Non-pigmented ciliary epithelial cell (primary cell): ENCODE data around the gene RNF130.

Experiments used
- DNase-seq: peaks from one replicate; pipeline ENCODE4 v3.0.0-alpha.2; 2010; ENCODE audit warnings: low read depth

Gene RNF130

DNA sequence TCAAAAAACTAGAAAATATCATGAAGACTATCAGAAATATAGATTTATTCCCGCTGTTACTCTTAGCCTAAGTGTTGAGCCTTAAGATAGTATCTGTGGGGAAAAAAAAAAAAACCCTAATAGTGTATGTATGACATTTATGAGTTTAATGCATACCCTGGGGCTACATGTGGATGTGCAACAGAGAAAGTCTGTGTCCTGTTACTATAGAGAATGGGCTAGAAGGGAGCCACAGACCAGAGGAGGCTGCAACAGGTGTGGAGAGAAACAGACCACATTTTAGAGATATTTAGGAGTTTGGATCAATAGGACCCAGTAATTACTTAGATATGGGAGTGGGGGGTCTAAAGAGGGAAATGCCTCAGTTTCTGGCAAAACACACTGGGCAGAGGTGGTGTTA is 15.4 kb downstream of the RNF130 start:
- no peak for DNase-seq

DNA sequence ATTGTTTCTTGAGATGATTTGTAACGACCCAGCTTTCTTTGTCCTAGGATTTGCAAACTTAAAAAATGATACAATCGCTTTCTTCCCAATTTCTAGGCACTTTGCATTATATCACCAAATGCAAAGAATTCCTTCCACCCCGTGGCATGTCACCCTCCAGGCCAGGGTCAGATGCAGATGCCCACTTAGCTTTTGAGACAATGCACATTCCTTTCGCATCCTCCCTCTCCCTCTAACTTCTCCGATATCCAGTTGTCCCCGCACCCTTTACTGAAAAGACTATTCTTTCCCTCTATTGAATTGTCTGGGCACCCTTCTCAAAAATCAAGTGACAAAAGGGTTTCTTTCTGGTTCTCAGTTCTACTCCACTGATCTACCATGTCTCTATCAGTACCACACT is 17.3 kb downstream of the RNF130 start:
- no peak for DNase-seq

DNA sequence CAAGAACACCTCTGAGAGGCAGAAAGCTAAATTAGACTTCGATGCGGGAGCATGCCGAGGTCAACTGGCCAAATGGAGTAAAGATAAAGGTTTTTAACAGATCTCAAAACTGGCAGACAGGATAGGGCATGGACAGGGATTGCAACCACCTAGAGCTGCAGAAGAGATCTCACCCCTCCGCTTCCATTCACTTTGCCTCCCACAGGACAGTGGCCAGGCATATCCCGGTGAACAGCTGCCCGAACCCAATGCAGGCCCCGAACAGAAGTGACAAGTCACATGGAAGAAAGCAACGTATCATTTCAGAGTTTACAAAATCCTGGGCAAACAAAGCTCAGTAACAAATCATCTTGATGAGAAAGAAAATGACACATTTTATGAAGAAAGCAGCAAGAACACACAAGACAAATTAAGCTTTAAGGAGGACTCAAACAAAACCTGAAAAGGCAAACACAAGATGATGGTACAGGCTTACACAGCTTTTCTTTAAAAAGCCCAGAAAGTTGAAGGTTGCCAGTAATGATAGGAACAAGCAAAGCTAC is 18.4 kb downstream of the RNF130 start:
- DNase-seq: no peak

DNA sequence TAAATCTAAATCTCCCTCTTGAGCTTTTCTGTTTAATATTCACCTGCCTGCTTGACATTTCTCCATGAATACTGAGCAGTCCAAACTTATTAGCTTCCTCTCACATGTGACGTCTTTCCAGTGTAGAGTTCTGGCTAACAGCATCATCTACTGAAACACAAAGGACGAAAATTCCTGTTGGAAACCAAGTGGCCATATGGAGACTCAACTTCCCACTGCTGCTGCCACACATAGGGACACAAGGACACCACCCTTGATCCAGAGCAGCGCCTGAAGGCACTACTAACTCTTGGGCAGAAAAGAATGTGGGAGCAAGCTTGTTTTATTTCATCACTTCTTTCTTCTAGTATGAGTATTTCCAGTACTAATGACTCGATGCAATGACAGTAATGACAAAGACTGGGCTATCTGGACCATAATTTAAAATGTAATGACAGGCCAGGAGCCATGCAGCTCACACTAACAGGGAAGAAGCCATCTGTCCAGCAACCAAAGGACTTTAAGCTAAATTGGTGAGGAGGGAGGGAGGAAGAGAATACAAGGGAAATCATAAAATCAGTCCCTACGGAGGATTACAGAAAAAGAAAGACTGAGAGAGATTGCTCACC is 19.2 kb downstream of the RNF130 start:
- DNase-seq: no peak

DNA sequence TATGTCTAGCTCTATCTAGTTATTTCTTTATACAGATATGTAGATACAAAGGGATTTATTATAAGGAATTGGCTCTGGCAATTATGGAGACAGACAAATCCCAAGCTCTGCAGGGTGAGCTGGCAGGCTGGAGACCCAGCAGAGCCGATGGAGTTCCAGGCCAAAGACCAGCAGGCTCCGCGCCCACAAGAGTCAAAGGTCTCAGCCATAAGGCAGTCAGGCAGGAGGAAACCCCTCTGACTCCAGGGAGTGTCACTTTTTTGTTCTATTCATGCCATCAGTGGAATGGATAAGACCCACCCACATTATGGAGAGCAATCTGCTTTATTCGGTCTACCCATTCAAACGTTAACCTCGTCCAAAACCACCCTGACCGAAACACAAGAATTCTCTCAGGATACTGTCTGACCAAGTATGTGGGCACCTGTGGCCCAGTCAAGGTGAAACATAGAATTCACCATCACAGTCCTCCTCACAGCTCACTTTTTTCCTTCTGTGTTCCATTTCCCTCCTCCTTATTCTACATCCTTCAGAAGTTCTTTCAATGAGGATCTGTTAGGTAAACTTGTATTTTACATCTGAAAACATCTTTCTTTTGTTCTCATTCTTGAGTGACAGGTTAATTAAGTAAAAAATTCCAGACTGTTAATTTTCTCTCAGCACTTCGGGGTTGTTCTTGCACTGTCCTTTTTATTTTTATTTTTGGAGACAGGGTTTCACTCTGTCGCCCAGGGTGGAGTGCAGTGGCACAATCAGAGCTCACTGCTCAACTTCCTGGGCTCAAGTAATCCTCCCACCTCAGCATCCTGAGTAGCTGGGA is 21.2 kb downstream of the RNF130 start:
- no peak for DNase-seq

DNA sequence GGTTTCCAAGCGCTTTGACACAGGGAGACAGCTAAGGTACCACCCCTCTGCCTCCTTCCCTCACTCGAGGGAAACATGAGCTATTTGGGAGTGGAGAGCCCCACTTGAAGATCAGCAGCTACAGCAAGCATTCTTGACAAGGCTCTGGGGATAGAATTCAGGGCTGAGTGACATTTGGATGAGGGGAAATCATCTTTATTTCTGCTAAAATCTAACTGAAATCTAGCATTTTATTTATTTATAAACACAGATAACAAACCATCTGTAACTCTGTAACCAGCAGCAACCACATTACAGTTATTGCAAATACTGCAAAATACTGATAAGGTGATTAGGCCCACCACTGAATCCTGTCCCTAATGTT is 22.4 kb downstream of the RNF130 start:
- DNase-seq: no peak

DNA sequence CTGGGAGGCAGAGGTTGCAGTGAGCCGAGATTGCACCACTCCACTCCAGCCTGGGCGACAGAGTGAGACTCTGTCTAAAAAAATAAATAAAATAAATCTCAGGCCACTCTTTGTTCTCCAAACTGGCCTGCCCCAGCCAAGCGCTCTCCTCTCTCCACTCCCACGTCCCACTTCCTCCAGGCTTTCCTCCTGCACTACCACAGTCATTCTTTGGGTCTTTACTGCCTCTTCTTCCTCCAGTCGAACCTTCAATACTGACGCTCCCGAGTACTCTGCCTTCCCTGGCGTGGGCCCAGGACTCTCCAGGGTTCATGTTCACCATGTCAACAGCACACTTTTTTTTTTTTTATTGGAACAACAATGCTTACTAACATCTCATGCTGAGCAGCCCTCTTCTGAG is 23.9 kb downstream of the RNF130 start:
- DNase-seq: no peak

DNA sequence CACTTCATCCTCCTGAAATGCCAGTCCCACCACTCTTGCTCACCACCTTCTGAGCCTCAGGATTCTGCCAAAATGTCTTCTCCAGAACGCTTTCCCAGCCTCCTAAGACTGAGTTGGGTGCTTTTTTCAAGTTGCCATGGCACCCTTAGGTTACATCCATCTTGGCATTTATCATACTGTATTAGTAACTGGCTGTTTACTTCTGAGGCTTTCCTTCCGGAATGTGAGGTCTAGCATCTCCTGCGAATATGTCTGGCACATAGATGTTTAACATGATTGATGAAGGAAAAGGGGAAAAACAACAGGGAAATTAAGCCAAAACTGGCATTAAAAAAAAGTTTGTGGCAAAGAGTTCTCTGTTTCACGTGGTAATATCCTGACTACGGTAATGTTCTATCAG is 24.9 kb downstream of the RNF130 start:
- DNase-seq: no peak

DNA sequence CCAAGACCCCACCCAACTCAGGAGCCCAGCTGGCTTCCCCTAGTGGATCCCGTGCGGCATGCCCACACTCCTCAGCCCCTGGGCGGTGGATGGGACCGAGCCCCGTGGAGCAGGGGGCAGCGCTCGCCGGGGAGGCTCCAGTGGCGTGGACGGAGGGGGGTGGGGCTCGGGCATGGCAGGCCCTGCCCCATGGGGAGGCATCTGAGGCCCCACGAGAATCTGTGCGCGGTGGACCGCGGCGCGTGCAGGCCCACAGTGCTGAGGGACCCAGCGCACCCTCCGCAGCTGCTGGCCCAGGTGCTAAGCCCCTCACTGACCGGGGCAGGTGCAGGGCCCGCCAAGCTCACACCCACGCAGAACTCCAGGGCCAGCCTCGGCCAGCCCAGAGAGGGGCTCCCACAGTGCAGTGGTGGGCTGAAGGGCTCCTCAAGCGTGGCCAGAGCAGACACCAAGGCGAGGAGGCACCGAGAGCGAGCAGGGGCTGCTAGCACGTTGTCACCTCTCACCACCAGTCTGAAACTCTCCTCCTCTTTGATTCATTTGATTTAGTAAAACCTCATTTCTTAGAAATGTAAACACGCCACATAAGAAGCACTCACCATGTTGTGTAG is 25.6 kb downstream of the RNF130 start:
- no peak for DNase-seq

DNA sequence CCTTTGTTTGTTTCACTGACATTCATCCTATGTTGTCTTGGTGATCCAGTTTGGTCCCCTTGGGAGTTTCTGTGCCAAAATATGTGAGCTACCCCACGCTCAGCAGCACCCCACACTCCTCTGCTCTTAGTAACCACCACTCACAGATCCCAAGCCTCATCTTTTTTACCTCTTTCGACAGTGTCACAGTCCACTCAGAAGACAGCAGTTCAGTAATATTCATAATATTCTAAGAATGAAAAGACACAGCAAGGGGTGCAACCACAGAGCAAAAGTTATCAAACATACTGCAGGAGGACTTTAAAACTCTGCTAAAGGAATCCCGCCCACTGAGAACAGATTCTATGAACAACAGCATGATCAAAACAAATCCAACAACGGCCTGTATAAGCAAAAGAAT is 28.2 kb downstream of the RNF130 start:
- DNase-seq: no peak

DNA sequence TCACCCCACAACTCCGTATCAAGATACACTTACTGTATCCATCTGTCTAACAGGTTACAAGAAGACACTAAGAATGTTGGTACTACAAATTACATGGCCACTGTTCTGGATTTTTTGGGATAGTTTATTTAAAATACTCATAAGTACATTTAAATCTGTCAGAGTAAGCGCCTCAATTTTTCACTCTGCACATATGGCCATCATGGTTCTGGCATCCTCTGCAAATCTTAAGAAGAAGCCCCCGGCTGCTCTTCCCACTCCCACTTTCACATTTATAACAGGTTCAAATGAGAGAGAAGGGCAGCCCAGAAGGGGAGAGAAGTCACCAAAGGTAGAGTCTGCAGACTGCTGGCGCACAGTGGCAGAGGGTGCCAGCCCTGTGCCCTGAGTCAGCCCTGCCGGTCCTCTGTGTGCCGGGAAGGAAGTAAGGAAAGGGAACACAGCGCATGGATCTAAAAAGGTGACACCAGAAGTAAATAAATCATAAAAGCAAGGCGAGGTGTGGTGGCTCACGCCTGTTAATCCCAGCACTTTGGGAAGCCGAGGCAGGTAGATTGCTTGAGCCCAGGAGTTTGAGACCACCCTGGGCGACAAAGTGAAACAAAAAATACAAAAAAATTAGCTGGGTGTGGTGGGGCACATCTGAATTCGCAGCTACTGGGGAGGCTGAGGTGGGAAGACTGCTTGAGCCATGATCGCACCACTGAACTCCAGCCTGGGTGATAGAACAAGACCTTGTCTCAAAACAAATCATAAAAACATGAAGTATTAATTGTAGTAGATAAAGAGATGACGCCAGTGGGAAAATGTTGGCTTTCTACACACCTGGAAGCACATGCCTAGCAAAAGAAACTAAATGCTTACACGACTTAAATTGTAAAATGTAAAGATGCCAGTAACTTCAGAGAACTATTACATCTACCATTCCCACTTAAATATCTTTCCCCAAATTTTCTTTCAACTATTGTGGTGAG is 30.0 kb downstream of the RNF130 start:
- no peak for DNase-seq

DNA sequence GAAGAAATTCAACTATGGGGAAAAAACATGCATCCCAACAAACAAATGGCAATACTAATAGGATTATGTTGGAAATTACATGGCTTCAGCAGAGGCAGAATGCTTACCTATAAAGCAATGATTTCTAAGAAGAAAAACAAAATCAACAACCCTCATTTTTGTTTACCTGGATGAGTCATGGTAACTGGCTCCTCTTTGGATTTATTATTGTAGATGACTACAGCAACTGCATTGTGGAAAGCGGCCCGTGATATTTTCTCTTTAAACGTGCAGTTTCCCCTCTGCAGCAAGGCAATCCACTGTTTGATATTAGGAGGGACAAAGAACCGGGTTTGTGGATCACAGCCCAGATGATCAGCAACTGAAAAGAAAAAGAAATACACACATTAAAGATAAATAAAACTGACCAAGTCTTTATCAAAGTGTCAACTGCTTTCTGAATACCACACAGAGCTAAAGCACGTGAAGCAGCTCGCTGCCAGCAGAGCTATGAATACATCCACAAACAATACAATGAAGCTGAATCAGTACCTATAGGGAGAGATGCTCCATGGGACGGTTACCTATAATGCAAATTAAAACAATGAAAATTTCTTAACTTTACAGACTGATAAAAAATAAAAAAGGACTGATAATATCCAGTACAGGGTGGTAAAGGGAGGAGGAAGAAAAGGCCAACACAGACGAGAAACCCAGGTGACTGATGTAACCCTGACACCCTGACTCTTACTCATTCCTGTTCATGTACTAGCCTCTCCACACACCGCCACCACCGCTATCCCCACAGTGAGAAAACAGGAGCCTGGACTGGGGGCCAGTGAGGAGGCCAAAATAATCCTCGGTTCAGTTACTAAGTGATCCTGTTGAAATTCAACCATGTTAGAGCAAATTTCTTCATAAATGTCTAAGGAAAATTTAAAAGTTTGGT is 31.0 kb downstream of the RNF130 start:
- DNase-seq: no peak

DNA sequence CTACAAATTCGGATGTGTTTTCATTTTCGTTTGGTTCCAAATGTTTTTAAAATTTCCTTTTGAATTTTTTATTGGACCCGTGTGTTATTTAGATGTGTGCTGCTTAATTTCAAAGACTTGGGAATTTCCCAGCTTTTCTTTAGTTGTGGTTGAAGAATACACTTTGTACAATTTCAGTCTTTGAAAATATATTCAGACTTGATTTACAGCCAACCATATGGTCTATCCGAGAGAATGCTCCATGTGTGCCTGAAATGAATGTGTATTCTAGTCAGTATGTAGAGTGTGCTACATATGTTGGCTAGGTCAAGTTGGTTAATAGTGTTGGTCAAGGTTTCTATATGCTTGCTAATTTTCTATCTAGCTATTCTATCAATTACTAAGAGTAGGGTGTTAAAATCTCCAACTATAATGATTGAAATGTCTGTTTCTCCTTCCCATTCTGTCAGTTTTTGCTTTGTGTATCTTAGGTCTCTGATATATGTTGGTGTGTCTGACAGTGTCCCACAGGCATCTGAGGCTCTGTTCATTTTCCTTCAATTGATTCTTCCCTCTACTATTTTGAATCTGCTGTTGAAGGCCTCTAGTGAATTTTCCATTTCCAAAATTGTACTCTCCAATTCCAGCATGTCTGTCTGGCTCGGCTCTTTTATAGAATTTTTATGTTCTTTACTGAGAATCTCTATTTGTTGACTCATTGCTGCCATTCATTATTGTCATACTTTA is 36.2 kb downstream of the RNF130 start:
- DNase-seq: no peak

DNA sequence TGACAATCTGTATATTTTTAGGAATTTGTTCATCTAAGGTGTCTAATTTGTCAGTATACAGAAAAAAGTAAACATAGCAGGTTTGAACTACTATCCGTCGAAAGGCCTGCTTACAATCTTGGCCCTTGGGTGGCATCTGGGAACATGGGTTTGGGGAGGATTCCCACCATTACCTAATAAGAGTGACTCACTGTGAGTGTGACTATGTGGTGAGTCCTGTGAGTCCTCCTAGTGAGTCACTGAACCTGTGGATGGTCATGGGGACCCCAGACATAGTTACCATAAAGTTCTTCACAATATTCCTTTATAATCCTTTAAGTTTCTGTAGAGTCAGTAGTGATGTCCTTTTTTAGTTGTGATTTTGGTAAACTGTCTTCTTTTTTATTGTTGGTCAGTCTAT is 37.0 kb downstream of the RNF130 start:
- no peak for DNase-seq

DNA sequence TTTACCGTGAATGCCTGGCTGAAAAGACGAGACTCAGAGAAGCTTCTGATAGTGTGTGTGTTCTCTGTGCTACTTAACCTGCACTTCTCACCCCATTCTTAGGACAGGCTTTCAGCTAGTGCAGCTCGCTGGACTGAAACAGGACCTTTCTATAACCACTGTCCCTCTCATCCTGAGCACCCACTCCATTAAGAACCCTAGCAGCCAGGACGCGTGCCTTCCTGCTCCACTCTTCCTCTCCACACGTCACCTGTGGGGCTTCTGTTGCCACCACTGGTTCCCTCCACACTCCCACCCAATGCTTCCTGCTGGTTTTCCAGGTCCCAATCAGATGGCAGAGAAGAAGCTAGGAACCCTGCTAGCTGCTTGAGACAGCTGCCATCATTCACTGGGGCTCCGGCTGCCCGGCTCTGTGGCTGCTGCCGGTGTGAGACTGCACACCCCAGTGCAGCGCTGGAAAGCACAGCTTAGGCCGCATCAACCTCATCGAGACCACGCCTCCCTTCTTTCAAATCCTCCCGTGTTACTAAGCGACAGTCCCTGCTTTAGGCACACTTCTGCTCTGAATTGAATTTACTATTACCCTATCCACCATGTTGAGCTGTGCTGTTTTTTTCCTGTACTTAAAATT is 44.0 kb downstream of the RNF130 start:
- no peak for DNase-seq

DNA sequence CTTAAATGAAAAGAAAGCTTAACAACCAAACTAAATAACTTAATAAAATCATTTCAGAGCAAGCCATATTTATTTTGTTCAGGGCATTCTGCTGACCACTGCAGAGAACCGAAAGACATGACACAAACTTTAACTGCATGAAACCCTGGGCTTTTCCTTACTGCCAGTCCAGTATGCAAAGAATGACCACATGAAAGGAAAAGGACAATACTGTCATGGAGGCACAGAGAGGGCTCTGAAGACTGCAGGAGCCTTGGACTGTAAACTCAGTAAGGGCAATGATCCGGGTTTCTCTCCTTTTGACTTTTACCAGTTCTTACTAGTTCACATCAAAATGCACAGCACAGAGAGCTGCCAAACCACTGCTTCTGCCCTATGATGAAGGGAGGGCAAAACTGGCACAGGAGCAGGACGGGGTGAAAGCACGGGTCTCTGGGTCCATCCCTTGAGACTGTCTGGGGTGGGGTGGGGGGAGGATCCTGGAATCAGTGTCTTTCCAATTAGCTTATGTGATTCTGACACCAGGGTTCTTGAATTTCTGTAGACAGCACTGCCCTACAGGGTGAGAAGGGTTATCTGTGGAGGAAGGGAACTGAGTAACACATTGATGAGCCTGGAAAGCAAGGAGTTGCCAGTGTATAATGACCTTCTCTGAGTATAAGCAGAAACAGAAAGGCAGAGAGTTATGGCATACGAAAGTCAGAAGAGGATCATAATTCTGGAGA is 44.7 kb downstream of the RNF130 start:
- no peak for DNase-seq

DNA sequence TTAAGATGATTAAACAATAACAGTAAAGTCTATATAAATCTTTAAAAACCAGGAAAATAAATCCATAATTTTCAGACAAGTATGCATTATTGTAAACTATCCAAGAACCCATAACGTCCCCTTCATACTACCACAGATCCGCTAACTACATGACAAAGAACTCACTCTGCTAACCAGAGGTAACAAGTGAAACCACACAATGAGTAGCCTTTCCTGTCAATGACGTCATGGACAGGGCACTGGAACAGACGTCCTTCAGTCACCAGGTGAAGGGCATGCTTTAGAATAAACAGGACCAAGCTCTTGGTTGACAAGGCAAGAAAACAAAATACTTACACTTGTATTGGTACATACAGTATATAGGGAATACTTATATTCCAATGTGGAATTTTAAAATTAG is 45.2 kb downstream of the RNF130 start:
- peak; percentile 40 for DNase-seq

DNA sequence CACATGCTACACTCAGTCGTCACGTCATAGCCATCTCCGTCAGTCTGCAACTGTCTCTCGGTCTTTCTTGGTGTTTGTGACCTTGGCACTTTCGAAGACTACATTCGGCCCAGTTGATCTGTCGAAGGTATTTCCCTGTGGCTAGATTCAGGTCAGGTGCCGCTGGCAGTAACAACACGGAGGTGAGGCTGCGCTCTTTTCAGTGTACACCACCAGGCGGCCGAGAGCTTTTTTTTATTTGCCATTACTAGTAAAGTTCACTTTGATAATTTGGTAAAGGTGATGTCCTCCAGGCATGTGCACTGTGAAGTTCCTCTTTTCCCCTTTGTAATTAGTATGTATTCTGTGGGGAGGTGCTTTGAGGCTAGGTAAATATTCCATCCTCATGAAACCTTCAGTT is 49.7 kb downstream of the RNF130 start:
- DNase-seq: no peak

DNA sequence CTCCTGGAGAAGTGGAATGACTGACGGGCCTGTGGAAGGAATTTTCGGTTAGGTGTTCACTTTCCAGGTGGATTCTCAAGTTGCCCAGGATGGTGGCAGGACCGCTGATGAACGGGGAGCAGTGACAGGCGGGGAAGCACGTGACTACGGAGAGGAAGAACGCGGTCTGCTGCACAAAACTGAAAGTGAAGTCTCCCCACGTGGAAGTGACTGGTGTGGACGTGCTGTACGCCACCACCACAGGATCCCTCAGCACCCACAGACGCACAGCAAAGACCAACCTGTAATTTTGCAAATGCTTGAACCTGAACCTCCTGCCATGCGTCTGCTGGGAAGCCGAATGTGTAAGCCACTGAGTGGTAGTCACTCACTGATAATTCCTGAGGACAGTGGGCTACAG is 51.4 kb downstream of the RNF130 start:
- no peak for DNase-seq
